H1 (cell line): ENCODE results near the gene LPCAT1. TPM values are rescaled to one million over a fixed set of nuclear protein-coding genes. Genes with fewer than 3 reads are reported as not detected.

ENCODE experiments used
- CTCF ChIA-PET: fragments of 300-600 bp; sonication (Branson Sonifier 250); formaldehyde crosslinking; loops from one replicate; lab custom pipeline; 2021; ENCODE audit not compliant: partially characterized antibody; lab: Charles Lee
- POLR2A ChIA-PET: fragments of 300-600 bp; sonication (Branson Sonifier 250); formaldehyde crosslinking; loops from one replicate; lab custom pipeline; 2021; ENCODE audit warnings: inconsistent platforms; ENCODE audit not compliant: partially characterized antibody; lab: Charles Lee
- DNase-seq, 2 experiments: peaks; one replicate each; pipeline versions ENCODE4 v3.0.0 to v3.0.0-alpha.2; 2010 to 2022; ENCODE audit warnings: low spot score in 2 of 2, low read depth in 1 of 2, mixed read lengths in 1 of 2
- FAIRE-seq: peaks from 2 replicates; lab custom pipeline; 2011; peaks lifted over from hg19 to GRCh38; lab: Jason Lieb, UNC
- H2AFZ ChIP-seq: 2 replicates; pipeline ENCODE4 v1.8.1; 2012; ENCODE audit warnings: low read length, inconsistent platforms
- H2AK5ac ChIP-seq: 2 replicates; pipeline ENCODE4 v1.6.1; 2013; ENCODE audit warnings: low read depth, low read length
- H2BK120ac ChIP-seq: replicated peaks from 2 replicates; pipeline ENCODE3; 2013; ENCODE audit warnings: low read depth, low read length, inconsistent platforms
- H2BK12ac ChIP-seq: 2 replicates; pipeline ENCODE4 v1.6.1; 2013; ENCODE audit warnings: low read depth, low read length
- H2BK15ac ChIP-seq: 2 replicates; pipeline ENCODE4 v1.6.1; 2013; ENCODE audit warnings: low read length
- H2BK20ac ChIP-seq: 2 replicates; pipeline ENCODE4 v1.6.1; 2013; ENCODE audit warnings: low read length
- H2BK5ac ChIP-seq: 2 replicates; pipeline ENCODE4 v1.6.1; 2013; ENCODE audit warnings: low read depth, low read length
- H3K14ac ChIP-seq: 2 replicates; pipeline ENCODE4 v1.6.1; 2013; ENCODE audit warnings: inconsistent platforms; ENCODE audit not compliant: insufficient read length
- H3K18ac ChIP-seq: 2 replicates; pipeline ENCODE4 v1.6.1; 2013; ENCODE audit warnings: low read length; ENCODE audit errors: extremely low read depth
- H3K23ac ChIP-seq: 2 replicates; pipeline ENCODE4 v1.6.1; 2013; ENCODE audit warnings: inconsistent platforms; ENCODE audit not compliant: insufficient read length
- H3K23me2 ChIP-seq: 2 replicates; pipeline ENCODE4 v1.6.1; 2013; ENCODE audit warnings: low read depth, low read length
- H3K27ac ChIP-seq: 2 replicates; pipeline ENCODE4 v1.6.1; 2011; ENCODE audit warnings: low read depth, low read length, inconsistent platforms
- H3K27me3 ChIP-seq, 4 experiments: replicated peaks in 1 of 4; 1 replicate in 1 of 4; 2 replicates in 3 of 4; pipeline versions ENCODE4 v1.6.1 to v1.8.1; 2011 to 2013; ENCODE audit warnings: low read length in 3 of 4, mild to moderate bottlenecking in 3 of 4, inconsistent platforms in 2 of 4, mixed read lengths in 2 of 4, moderate library complexity in 1 of 4; ENCODE audit not compliant: control insufficient read depth in 3 of 4, insufficient read depth in 3 of 4; ENCODE audit errors: extremely low read depth in 1 of 4
- H3K36me3 ChIP-seq, 4 experiments: 2 replicates each; pipeline versions ENCODE4 v1.6.1 to v1.8.1; 2011 to 2013; ENCODE audit warnings: mild to moderate bottlenecking in 4 of 4, low read length in 3 of 4, moderate library complexity in 2 of 4, control low read depth in 1 of 4, inconsistent platforms in 1 of 4; ENCODE audit not compliant: insufficient read depth in 4 of 4, control insufficient read depth in 2 of 4
- H3K4ac ChIP-seq: replicated peaks from 2 replicates; pipeline ENCODE3; 2013; ENCODE audit warnings: low read length, low read depth, mixed read lengths, inconsistent platforms; ENCODE audit not compliant: insufficient read length
- H3K4me1 ChIP-seq, 4 experiments: replicated peaks in 1 of 4; 1 replicate in 1 of 4; 2 replicates in 3 of 4; pipeline versions ENCODE4 v1.6.1 to v1.8.1; 2011 to 2013; ENCODE audit warnings: low read length in 3 of 4, inconsistent platforms in 2 of 4, mixed read lengths in 1 of 4; ENCODE audit not compliant: insufficient read depth in 4 of 4, control insufficient read depth in 3 of 4
- H3K4me2 ChIP-seq, 2 experiments: 2 replicates each; pipeline versions ENCODE4 v1.6.1 to v1.8.1; 2011 to 2013; ENCODE audit warnings: low read depth in 2 of 2, low read length in 2 of 2, control low read depth in 1 of 2, inconsistent platforms in 1 of 2, mild to moderate bottlenecking in 1 of 2; ENCODE audit not compliant: insufficient read depth in 1 of 2
- H3K4me3 ChIP-seq, 4 experiments: fragments of 200-600, 300-600 bp in 1 of 4; sonication (generic), shearing (Covaris generic), sonication (Bioruptor Twin) in 1 of 4; 2 replicates each; pipeline versions ENCODE4 v1.5.1 to v1.8.1; 2011 to 2016; ENCODE audit warnings: low read length in 4 of 4, low read depth in 3 of 4, control low read depth in 2 of 4, inconsistent platforms in 2 of 4, mild to moderate bottlenecking in 2 of 4, mixed read lengths in 1 of 4, moderate library complexity in 1 of 4; ENCODE audit not compliant: insufficient read depth in 2 of 4; ENCODE audit errors: extremely low read depth in 1 of 4
- H3K56ac ChIP-seq: replicated peaks from 2 replicates; pipeline ENCODE3; 2013; ENCODE audit warnings: low read depth, mild to moderate bottlenecking, mixed read lengths, low read length, inconsistent platforms; ENCODE audit not compliant: insufficient read length
- H3K79me1 ChIP-seq: 2 replicates; pipeline ENCODE4 v1.6.1; 2013; ENCODE audit warnings: low read depth, low read length, control low read depth
- H3K79me2 ChIP-seq, 2 experiments: 2 replicates each; pipeline versions ENCODE4 v1.6.1 to v1.8.1; 2012 to 2013; ENCODE audit warnings: low read length in 2 of 2, mild to moderate bottlenecking in 2 of 2, inconsistent platforms in 1 of 2; ENCODE audit not compliant: insufficient read depth in 2 of 2, control insufficient read depth in 1 of 2
- H3K9ac ChIP-seq, 4 experiments: replicated peaks in 1 of 4; 1 replicate in 1 of 4; 2 replicates in 3 of 4; pipeline versions ENCODE4 v1.6.1 to v1.8.1; 2011 to 2013; ENCODE audit warnings: low read depth in 3 of 4, low read length in 3 of 4, control low read depth in 2 of 4, mild to moderate bottlenecking in 2 of 4, moderate library complexity in 2 of 4, inconsistent platforms in 1 of 4; ENCODE audit errors: extremely low read depth in 1 of 4
- H3K9me3 ChIP-seq, 2 experiments: 2 replicates each; pipeline versions ENCODE4 v1.6.1 to v1.8.1; 2012 to 2013; ENCODE audit warnings: mild to moderate bottlenecking in 2 of 2, moderate library complexity in 2 of 2, control low read depth in 1 of 2, inconsistent platforms in 1 of 2, low read depth in 1 of 2, low read length in 1 of 2, mixed read lengths in 1 of 2; ENCODE audit not compliant: insufficient read depth in 2 of 2
- H4K20me1 ChIP-seq, 2 experiments: replicated peaks in 1 of 2; 2 replicates each; pipeline versions ENCODE3 to v1.8.1; 2011 to 2013; ENCODE audit warnings: inconsistent platforms in 2 of 2, low read length in 2 of 2, mild to moderate bottlenecking in 1 of 2; ENCODE audit not compliant: insufficient read depth in 2 of 2, control insufficient read depth in 1 of 2
- H4K5ac ChIP-seq: 2 replicates; pipeline ENCODE4 v1.6.1; 2013; ENCODE audit warnings: low read length, low read depth, mixed read lengths, inconsistent platforms; ENCODE audit not compliant: insufficient read length
- H4K8ac ChIP-seq: 2 replicates; pipeline ENCODE4 v1.8.0; 2013; ENCODE audit warnings: mild to moderate bottlenecking, moderate library complexity, low read length, inconsistent platforms; ENCODE audit not compliant: insufficient read depth; ENCODE audit errors: extremely low read depth
- H4K91ac ChIP-seq: replicated peaks from 2 replicates; pipeline ENCODE3; 2013; ENCODE audit warnings: low read length, mixed read lengths, inconsistent platforms; ENCODE audit not compliant: insufficient read length
- CTBP2 ChIP-seq: IDR thresholded peaks from 2 replicates; pipeline ENCODE4 v1.7.0; 2011; ENCODE audit warnings: borderline replicate concordance, mild to moderate bottlenecking, moderate library complexity, mixed read lengths, low read length; ENCODE audit not compliant: insufficient read depth, insufficient read length
- EP300 ChIP-seq, 2 experiments: IDR thresholded peaks; 1 replicate in 1 of 2; 2 replicates in 1 of 2; pipeline ENCODE4 v1.6.1; 2011 to 2012; ENCODE audit warnings: low read depth in 2 of 2, low read length in 2 of 2, mild to moderate bottlenecking in 2 of 2, borderline replicate concordance in 1 of 2, inconsistent platforms in 1 of 2, moderate library complexity in 1 of 2
- EZH2 ChIP-seq: fragments of 200-600 bp; sonication (generic); IDR thresholded peaks from 2 replicates; pipeline ENCODE4 v1.7.1; 2012; ENCODE audit warnings: low read depth, mild to moderate bottlenecking, moderate library complexity, low read length, inconsistent platforms; ENCODE audit not compliant: severe bottlenecking
- GTF2F1 ChIP-seq: IDR thresholded peaks from 2 replicates; pipeline ENCODE4 v1.6.1; 2012; ENCODE audit warnings: low read depth, low read length, improper control_type of control experiment, borderline replicate concordance
- JUND ChIP-seq: IDR thresholded peaks from 2 replicates; pipeline ENCODE4 v1.6.1; 2011; ENCODE audit warnings: mild to moderate bottlenecking, improper control_type of control experiment, low read length
- KDM5A ChIP-seq: fragments of 200-600 bp; IDR thresholded peaks from 2 replicates; pipeline ENCODE4 v1.7.1; 2012; ENCODE audit warnings: mild to moderate bottlenecking, low read length, inconsistent platforms, mixed read lengths
- MAFK ChIP-seq: IDR thresholded peaks from 2 replicates; pipeline ENCODE4 v1.6.1; 2012; ENCODE audit warnings: low read depth, mild to moderate bottlenecking, improper control_type of control experiment, low read length
- NANOG ChIP-seq: IDR thresholded peaks from 2 replicates; pipeline ENCODE4 v1.6.1; 2011; ENCODE audit warnings: low read length, low read depth, mild to moderate bottlenecking, inconsistent platforms; ENCODE audit not compliant: insufficient read depth, poor library complexity, severe bottlenecking
- RXRA ChIP-seq: IDR thresholded peaks from 2 replicates; pipeline ENCODE4 v1.6.1; 2011; ENCODE audit warnings: low read depth, mild to moderate bottlenecking, low read length, moderate library complexity; ENCODE audit not compliant: insufficient read depth
- SIN3A ChIP-seq, 2 experiments: IDR thresholded peaks in 1 of 2; conservative IDR thresholded peaks in 1 of 2; 2 replicates each; pipeline ENCODE4 v1.6.1; 2011 to 2012; ENCODE audit warnings: low read length in 2 of 2, improper control_type of control experiment in 1 of 2, low read depth in 1 of 2, mild to moderate bottlenecking in 1 of 2
- SIRT6 ChIP-seq: IDR thresholded peaks from one replicate; pipeline ENCODE4 v1.7.1; 2012; ENCODE audit warnings: low read length, inconsistent platforms
- WGBS, 2 experiments: shearing (Covaris generic) in 1 of 2; methylation state at CpG; one replicate each; pipeline versions ENCODE4 v1.1.6 to v1.1.7; 2013 to 2015; ENCODE audit warnings: low lambda C conversion rate in 2 of 2, mixed read lengths in 2 of 2, inconsistent platforms in 1 of 2, low coverage in 1 of 2, missing lambda C conversion rate in 1 of 2; ENCODE audit not compliant: insufficient replicate concordance in 2 of 2, insufficient coverage in 1 of 2, insufficient read length in 1 of 2; ENCODE audit errors: extremely low coverage in 1 of 2, missing lambda C conversion rate in 1 of 2; 5-methylcytosine and 5-hydroxymethylcytosine counted together
- polyA plus RNA-seq, 7 experiments: library from polyadenylated mRNA; depleted of rRNA in 3 of 7; stranded (reverse) in 5 of 7; unstranded in 2 of 7; fragments of >200 nt in 5 of 7; fragments of 200-250 nt in 2 of 7; gene quantifications; 1 replicate in 5 of 7; 2 replicates in 1 of 7; 4 replicates in 1 of 7; pipeline versions ENCODE4 v1.2.1 to v1.2.3, GENCODE V29; 2011 to 2013; ENCODE audit warnings: missing spikeins in 2 of 7, mixed read lengths in 2 of 7
- total RNA-seq: library from RNA; stranded (reverse); fragmentation: NEBNext Ultra II Directional; extraction: Animal tissue kit (Norgen Biotek cat#: 25700); gene quantifications from 2 replicates; pipeline ENCODE4 v1.2.1, GENCODE V29; 2021
- TF ChIP-seq, protein P1 (sequence below): IDR thresholded peaks from 2 replicates; pipeline ENCODE4 v1.6.1; 2012; ENCODE audit warnings: inconsistent platforms

Gene LPCAT1
- total and polyA plus RNA-seq, 2 of the 8 experiments (the other 6 are each of a cell fraction or from before 2014, with no cell fraction given) = 107 to 260 TPM

DNA sequence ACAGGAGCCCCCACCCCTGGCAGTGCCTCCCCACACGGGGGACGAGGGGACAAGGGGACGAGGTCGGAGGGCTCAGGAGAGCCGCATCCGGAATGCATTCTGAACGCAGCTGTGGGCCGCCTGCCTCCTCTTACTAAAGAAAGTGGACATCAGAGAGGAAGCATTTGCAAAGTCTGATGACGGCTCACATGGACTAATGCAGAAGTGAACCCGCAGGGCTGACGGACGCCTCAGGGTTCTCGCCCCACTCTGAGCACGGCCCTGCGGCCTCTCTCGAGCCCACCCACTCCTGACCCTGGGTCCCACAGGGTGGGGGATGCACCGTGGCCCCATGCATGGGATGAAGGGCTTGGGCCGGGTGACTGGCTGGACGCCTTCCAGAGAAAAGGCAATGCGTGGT is 5.9 kb downstream of the LPCAT1 start:
- FAIRE-seq = no peak
- Histone ChIP-seq H2BK120ac (no peak overlapping the region), H3K27ac (peak overlapping the region; percentile 4; the same call in 1 of the 2 replicates), H4K5ac (no peak overlapping the region), H3K79me1 (peaks cover 25% of the 10 kb centered on the region), H3K9me3 (no peaks in the 10 kb centered on the region), H3K27me3 (no peaks in the 10 kb centered on the region), H2BK15ac (no peak overlapping the region), H2AK5ac (no peak overlapping the region), H4K91ac (peak overlapping the region; percentile 20), H3K79me2 (peaks cover 35 to 84% of the 10 kb centered on the region in 2 experiments), H4K20me1 (peaks cover 26 to 28% of the 10 kb centered on the region in 2 experiments), H2AFZ (no peak overlapping the region), H3K23ac (no peak overlapping the region), H3K4ac (no peak overlapping the region), H3K56ac (no peak overlapping the region), H3K9ac (no peak overlapping the region), H3K14ac (no peak overlapping the region), H2BK5ac (peak overlapping the region; percentile 83; the same call in 1 of the 2 replicates), H3K23me2 (peaks cover 14% of the 10 kb centered on the region; the same call in 1 of the 2 replicates), H2BK20ac (no peak overlapping the region), H4K8ac (peak overlapping the region; percentile 72; the same call in 1 of the 2 replicates), H3K4me2 (no peak overlapping the region), H3K4me3 (no peak overlapping the region), H3K18ac (no peak overlapping the region), H3K36me3 (peaks cover 2 to 47% (median 5%) of the 10 kb centered on the region in 4 experiments; a peak in 6 of 8 replicates), H3K4me1 (peaks cover 17 to 68% (median 54%) of the 10 kb centered on the region in 4 experiments), H2BK12ac (no peak overlapping the region)
- WGBS, 2 experiments = 93% methylated on average over 17 of the region's 20 CpGs; no CpG with 5 or more reads in 1 of the 2 experiments
- ChIA-PET POLR2A (interaction anchor here (0.6 to 2.3 kb wide), 5 partner anchors 8 to 14 kb away, joined by 3 to 14 read pairs (median 4); no protein-coding TSS in a partner anchor), CTCF (interaction anchor here (0.6 to 3.6 kb wide), 3 partner anchors 15 to 37 kb away, joined by 4 to 11 read pairs (median 8); no protein-coding TSS in a partner anchor)
- DNase-seq = peak in 1 of 2 experiments; percentile 41
- TF ChIP-seq MAFK = no peak
- no peak for TF ChIP-seq SIN3A (conservative IDR thresholded peaks at IDR 0.05 in 1 of 2, IDR thresholded peaks at IDR 0.05 in 1 of 2; ENCODE audit: low read depth in 1 of 2, low read length in 2 of 2)
- no peak for TF ChIP-seq RXRA
- TF ChIP-seq, protein P1, sequence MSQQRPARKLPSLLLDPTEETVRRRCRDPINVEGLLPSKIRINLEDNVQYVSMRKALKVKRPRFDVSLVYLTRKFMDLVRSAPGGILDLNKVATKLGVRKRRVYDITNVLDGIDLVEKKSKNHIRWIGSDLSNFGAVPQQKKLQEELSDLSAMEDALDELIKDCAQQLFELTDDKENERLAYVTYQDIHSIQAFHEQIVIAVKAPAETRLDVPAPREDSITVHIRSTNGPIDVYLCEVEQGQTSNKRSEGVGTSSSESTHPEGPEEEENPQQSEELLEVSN = no peak
- no peak for TF ChIP-seq KDM5A
- TF ChIP-seq GTF2F1 = no peak
- TF ChIP-seq SIRT6 = no peak
- no peak for TF ChIP-seq NANOG
- no peak for TF ChIP-seq CTBP2
- no peak for TF ChIP-seq EP300 (IDR thresholded peaks at IDR 0.05; ENCODE audit: borderline replicate concordance in 1 of 2, low read depth in 2 of 2, low read length in 2 of 2)
- TF ChIP-seq JUND = no peak
- TF ChIP-seq EZH2 = no peak
